GM12874 (cell line): Measurements from ENCODE around the gene TWNK.

Experiments used
- CTCF ChIP-seq: IDR thresholded peaks from 2 replicates; pipeline ENCODE4 v1.5.1; 2011; ENCODE audit warnings: low read depth, mild to moderate bottlenecking, control low read depth, low read length, moderate library complexity; ENCODE audit not compliant: insufficient read depth

TWNK gene

DNA sequence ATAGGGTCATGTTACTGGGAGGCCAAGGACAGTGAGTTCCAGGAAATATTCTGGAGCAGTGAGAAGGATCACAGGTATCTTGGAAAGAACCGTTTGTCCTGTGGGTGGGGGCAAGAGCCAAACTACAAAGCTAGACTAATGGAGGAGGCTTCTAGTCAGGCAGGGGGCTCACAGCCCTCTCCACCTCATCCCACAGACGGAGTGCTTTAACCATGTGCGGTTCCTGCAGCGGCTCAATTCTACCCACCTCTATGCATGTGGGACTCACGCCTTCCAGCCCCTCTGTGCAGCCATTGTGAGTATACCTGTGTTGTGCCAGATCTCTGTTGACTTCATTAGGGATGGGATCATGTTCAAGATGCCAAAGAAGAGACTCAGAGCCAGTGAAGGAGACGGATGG is 9.9 kb upstream of the TWNK start:
- TF ChIP-seq CTCF, result no peak

DNA sequence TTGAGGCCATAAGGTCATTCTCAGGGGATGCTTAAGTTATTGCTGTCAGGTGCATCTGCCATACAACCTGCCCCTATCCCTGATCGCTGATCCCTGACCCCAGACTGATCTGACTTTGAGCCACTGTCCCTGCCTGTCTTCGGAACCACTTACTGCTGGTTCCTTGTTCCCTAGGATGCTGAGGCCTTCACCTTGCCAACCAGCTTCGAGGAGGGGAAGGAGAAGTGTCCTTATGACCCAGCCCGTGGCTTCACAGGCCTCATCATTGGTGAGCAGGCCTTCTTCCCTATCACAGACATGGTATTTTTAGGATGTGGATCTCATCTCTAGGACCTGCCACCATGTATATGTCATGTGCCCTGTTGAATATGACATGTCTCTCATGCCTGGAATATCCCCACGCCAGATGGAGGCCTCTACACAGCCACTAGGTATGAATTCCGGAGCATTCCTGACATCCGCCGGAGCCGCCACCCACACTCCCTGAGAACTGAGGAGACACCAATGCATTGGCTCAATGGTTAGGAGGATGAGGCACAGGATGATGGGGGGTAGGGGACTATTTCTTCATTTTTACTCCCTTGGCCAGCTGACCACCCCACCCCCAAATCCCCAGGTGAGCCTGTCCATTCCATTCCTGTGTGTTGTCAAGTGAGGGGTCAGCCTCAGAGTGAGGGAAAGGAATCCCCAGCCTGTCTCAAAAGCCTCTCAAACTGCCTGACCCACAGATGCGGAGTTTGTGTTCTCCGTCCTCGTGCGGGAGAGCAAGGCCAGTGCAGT is 9.0 kb upstream of the TWNK start:
- TF ChIP-seq CTCF, result no peak

GRCh38 chr10:100978901-100979195 is 8.5 kb upstream of the TWNK start:
- no peak for TF ChIP-seq CTCF

GRCh38 chr10:100979791-100980272 is 7.5 kb upstream of the TWNK start:
- TF ChIP-seq CTCF, result no peak

DNA sequence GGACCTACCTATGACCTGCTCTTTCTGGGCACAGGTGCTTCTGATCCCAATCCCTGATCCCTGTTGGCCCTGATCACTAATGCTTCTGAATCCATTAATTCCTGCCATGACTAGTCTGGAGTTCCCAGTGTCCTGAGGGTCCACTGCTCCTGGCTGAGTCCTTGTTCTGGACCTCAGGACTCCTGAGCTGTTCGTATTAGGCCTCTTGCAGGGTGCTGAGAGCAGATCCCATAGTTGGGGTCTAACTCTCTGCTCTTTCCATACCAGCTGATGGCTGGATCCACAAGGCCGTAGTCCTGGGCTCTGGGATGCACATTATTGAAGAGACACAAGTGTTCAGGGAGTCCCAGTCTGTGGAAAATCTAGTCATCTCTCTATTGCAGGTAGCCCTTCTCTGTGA is 7.0 kb upstream of the TWNK start:
- TF ChIP-seq CTCF, result no peak

GRCh38 chr10:100980711-100981110 is 6.6 kb upstream of the TWNK start:
- no peak for TF ChIP-seq CTCF

DNA sequence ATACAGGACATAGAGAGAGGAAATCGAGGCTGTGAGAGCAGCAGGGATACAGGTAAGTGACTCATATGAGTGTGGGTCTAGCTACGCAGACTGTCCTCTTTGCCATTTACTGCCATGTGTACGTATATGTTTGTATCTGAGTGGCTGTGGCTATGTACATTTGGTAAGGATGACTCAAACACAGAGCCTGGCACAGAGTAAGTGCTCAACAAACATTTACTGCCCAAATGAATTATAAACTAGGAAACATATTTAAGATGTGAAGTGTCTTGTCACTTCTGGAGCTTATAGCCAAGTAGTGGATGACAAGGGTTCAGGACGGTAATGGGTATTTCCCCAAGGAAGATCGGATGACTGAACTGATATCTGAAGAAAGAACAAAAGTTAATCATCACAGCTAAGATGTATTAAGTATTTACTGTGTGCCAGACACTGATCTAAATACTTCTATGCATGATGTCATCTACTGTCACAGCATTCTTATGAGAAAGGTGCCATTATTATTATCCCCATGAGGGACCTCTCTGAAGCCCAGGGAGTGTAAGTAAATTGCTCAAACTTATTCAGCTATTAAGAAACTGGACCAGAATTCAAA is 6.1 kb upstream of the TWNK start:
- no peak for TF ChIP-seq CTCF
